Stimulated activated effector memory CD8-positive, alpha-beta T cell treated with anti-CD3 and anti-CD28 coated beads, Interleukin-12 subunit alpha, Interleukin-12 subunit beta, amount 100 ng/mL, for 72 hours (primary cell): ENCODE data around the gene VWA7.

Experiments
- ATAC-seq: fragments of 150-1000 bp; cut with Tn5 transposase; 2 replicates; pipeline ENCODE4 v1.10.0; 2021
- DNase-seq, 2 donors: peaks; one replicate each; pipeline ENCODE4 v3.0.0; 2021 to 2022; ENCODE audit warnings: low spot score in 2 of 2
- H3K27ac Mint-ChIP-seq: one replicate; pipeline ENCODE4 v1.8.0; 2022; ENCODE audit warnings: mild to moderate bottlenecking, mixed read lengths
- H3K36me3 Mint-ChIP-seq: one replicate; pipeline ENCODE4 v1.8.0; 2022; ENCODE audit warnings: mild to moderate bottlenecking, mixed read lengths
- H3K4me1 Mint-ChIP-seq: one replicate; pipeline ENCODE4 v1.8.0; 2022; ENCODE audit warnings: mixed read lengths
- H3K4me3 Mint-ChIP-seq: one replicate; pipeline ENCODE4 v1.8.0; 2022; ENCODE audit warnings: mild to moderate bottlenecking, mixed read lengths
- H3K9me3 Mint-ChIP-seq: one replicate; pipeline ENCODE4 v1.8.0; 2022; ENCODE audit warnings: mixed read lengths

Gene VWA7

DNA sequence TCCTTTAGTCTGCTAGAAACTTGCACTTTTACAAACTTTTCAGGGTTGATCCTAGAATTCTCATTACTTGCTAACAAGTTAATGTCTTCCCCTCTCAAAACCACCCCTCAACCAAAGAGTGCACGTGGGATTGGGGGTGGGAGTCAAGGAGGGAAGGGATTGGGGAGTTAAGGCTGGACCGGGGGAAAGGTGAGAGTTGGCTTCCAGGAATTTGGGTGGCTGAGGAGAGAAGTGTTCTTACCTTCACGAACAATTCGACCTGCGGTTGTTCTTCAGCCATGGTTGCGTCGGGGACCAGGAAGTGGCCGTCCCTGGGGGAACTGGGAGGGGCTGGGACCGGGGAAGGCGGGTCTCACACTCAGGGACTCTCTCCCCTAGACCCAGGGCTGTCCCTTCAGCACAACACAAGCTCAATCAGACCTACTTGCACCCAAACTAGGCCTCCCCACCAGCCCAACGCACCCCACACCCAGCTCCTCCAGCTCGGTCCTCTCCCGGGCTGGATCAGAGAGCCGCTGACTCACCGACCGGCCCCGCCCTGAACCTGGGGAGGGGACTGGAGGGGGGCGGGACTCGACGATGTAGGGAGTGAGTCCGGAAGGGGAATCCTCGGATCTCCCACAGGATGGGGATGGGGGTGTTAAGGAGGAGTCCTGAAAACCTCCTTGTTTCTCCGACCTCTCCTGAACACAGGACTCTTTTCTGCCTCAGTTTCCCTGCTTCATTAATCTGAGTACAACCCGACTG is 40.9 kb downstream of the VWA7 start, which contains the start of gene CLIC1:
TSS of gene CLIC1 (minus strand) at position 510 of the 747 bp plus-strand sequence. CDS start at position 280, 230 bp downstream.
- H3K36me3 Mint-ChIP-seq = peaks cover 72% of the 10 kb centered on the region
- H3K4me3 Mint-ChIP-seq = peak within 1 kb of the TSS; percentile 84
- DNase-seq (peak; percentile 63 to 88), ATAC-seq (peak; percentile 55)
- no peaks in the 10 kb centered on the region for H3K9me3 Mint-ChIP-seq
- H3K4me1 Mint-ChIP-seq = peaks cover 64% of the 10 kb centered on the region
- peak within 1 kb of the TSS; percentile 92 for H3K27ac Mint-ChIP-seq

DNA sequence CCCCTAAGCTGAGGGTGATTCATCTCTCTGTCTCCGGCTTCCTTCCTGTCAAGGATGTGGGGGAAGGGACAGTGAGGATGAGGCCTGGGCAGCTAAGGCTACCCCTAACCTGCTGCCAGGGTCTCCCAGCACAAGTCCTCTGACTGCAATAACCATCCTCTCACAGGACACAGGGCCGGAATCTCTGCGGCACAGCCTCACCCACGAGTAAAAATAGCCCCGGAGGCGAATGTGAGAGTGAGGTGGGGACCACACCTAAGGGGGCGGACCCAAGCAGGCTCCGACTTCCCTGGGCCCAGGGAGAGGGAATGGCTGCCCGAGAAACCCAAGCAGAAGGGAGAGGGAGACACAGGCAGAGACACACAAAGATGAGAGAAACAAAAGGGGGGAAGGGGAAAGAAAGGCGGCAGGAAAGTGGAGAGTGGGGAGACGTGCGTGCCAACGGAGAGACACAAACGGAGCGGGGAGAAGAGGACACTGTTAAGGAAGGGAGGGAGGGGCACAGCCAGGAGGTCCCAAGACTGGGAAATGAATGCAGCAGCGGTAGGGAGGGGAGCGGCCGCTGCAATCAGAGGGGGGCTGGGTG is 42.2 kb downstream of the VWA7 start:
- Mint-ChIP-seq H3K9me3 (no peaks in the 10 kb centered on the region), H3K4me1 (peaks cover 67% of the 10 kb centered on the region), H3K27ac (peak overlapping the region; percentile 92), H3K4me3 (peak overlapping the region; percentile 84), H3K36me3 (peaks cover 72% of the 10 kb centered on the region)
- DNase-seq = peak; percentile 48 to 80
- ATAC-seq = peak; percentile 66

DNA sequence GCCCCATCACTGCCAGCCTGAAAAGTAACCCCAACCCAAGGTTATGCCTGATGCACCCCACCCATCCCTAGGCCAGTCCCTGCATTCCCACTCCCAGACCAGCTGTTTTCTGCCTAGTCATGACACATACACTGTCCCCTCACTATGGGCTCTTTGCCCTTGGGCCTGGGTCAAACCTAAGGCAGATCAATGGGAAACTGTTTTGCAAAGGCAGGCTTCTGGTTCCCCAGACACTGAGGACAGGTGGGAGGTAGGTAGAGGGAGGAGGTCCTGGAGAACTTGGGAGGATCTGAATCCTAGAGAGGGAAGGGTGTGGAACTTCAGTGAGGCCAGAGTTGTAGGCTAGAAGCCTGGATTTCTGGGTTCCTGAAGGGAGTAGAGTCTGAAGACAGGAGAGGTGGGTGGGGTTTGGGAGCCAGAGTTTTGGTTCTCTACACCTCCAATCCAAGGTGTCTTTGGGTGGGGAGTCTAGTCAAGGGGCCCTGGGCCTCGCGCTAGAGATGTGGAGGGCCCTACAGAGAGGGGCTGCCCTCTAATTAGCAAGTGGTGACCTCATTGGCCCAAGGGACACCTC is 42.8 kb downstream of the VWA7 start:
- H3K27ac Mint-ChIP-seq = peak overlapping the region; percentile 92
- DNase-seq (no peak), ATAC-seq (no peak)
- H3K4me3 Mint-ChIP-seq = peak overlapping the region; percentile 84
- no peaks in the 10 kb centered on the region for H3K9me3 Mint-ChIP-seq
- H3K4me1 Mint-ChIP-seq = peaks cover 67% of the 10 kb centered on the region
- peaks cover 72% of the 10 kb centered on the region for H3K36me3 Mint-ChIP-seq

DNA sequence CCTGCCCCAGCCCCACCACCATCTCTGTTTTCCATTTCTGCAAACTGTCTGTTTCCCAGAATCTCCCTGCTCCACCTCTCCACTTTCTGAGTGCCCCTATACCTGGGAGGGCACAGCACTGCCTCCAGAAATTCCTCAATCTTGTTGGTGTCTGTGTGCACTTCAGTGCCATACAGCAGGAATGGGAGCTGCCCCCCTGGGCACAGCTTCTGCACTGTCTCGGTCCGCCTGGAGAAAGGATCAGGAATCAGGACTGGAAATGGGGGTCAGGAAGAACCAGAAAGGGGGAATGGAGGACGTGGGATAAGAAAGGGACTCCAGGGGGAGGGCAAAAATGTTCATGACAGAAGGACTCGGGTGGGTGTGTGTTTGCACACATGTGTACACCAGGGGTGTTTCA is 43.4 kb downstream of the VWA7 start:
- H3K36me3 Mint-ChIP-seq = peaks cover 77% of the 10 kb centered on the region
- H3K4me3 Mint-ChIP-seq = peak overlapping the region; percentile 84
- DNase-seq (no peak), ATAC-seq (no peak)
- peaks cover 67% of the 10 kb centered on the region for H3K4me1 Mint-ChIP-seq
- H3K27ac Mint-ChIP-seq = peak overlapping the region; percentile 92
- no peaks in the 10 kb centered on the region for H3K9me3 Mint-ChIP-seq

DNA sequence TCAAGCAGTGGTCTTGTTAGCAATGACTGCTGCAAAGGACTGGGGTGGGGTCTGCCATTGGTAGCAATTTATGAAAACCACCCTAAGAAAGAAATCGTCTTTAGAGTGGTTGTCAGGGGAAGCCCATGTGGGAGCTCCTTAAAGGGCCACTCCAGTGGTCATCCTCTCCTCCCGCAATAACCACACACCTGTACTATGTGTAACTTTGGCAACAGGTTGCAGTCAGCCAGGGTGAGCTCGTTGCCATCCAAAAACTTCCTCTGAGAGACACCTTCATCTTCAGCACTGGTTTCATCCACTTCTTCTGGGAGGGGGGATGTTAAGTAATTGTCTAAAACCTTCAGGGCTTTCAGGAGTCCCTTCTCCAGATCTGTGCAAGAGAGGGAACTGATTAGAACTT is 45.1 kb downstream of the VWA7 start:
- no peak overlapping the region for H3K27ac Mint-ChIP-seq
- DNase-seq (no peak), ATAC-seq (no peak)
- H3K9me3 Mint-ChIP-seq = no peaks in the 10 kb centered on the region
- H3K4me1 Mint-ChIP-seq = peaks cover 64% of the 10 kb centered on the region
- peaks cover 82% of the 10 kb centered on the region for H3K36me3 Mint-ChIP-seq
- H3K4me3 Mint-ChIP-seq = no peak overlapping the region

DNA sequence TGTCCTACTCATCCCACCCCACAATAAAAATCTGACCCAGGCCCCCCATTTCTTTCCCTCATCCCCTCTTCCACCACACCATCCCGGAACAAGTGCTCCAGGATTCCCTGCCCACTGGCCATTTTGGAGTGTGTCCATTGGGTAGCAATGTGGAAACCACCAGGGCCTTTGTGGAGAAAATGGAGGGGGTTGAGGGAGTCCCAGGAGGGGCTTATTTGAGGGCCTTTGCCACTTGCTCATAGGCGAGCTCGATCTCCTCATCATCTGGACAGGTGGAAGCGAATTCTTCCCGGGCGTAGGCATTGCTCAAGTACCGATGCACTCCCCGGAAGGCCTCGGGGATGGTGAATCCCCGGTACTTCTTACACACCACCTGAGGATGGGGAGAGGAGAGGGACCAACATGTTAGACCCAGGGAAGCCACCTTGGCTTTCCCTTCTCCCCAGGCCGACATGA is 46.5 kb downstream of the VWA7 start:
- H3K4me3 Mint-ChIP-seq = peak overlapping the region; percentile 87
- ATAC-seq (no peak), DNase-seq (no peak)
- no peaks in the 10 kb centered on the region for H3K9me3 Mint-ChIP-seq
- H3K27ac Mint-ChIP-seq = peak overlapping the region; percentile 91
- H3K4me1 Mint-ChIP-seq = peaks cover 71% of the 10 kb centered on the region
- H3K36me3 Mint-ChIP-seq = peaks cover 74% of the 10 kb centered on the region

DNA sequence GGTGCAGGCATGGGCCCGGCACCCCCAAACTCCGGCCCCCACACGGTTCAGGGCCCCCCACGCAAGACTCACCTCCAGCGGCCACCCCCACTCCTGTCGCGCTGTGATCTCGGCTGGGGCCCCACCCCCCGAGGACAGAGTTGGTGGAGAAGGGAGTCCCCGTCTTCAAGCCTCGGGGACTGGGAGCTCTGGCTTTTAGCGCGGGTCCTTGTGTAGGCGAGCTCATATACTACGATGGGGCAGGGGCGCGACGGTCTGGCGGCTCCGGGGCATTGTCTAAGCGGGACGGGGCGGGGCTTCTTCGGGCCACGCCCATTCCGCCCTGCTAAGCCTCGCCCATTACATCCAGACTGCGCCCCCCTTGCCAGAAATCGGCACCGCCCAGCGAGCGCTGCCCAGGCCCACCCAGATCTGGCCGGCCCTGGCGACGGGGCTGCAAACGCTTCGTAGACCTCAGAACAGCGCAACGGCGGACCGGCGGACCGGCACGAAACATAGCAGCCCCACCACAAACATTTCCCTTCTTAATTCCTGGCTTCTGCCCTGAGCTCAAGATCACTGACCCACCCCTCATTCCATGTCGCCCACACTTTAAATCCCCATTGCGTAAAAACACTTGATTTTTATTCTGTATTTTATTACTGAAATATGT is 47.0 kb downstream of the VWA7 start:
- peak; percentile 68 for ATAC-seq
- Mint-ChIP-seq H3K9me3 (no peaks in the 10 kb centered on the region), H3K4me1 (peaks cover 74% of the 10 kb centered on the region), H3K36me3 (peaks cover 69% of the 10 kb centered on the region), H3K4me3 (peak overlapping the region; percentile 87), H3K27ac (peak overlapping the region; percentile 91)
- peak; percentile 64 to 89 for DNase-seq

DNA sequence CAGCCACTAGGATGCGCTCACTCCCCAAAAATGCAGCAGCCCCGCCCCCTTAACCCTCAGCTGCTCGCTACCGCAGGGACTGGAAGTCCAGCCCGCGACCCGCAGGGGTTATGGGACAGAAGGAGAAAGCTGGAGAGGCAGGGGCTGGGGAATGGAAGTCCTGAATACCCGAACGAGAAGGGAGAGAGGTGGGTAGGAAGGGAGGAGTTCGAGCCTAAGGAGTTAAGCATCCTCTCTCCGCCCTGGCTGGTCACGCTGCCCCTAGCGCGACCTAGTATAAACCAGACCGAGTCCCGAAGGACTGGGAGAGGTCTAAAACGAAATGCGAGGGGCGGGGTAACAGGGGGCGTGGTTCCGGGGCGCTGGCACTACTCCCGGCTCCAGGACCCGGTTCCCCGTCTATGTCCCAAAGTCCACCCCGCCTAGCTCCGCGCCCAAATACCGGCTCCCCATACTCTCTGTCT is 47.6 kb downstream of the VWA7 start:
- peak overlapping the region; percentile 87 for H3K4me3 Mint-ChIP-seq
- DNase-seq = peak; percentile 67 to 91
- peaks cover 71% of the 10 kb centered on the region for H3K4me1 Mint-ChIP-seq
- ATAC-seq = peak; percentile 81
- H3K27ac Mint-ChIP-seq = peak overlapping the region; percentile 91
- peaks cover 63% of the 10 kb centered on the region for H3K36me3 Mint-ChIP-seq
- H3K9me3 Mint-ChIP-seq = no peaks in the 10 kb centered on the region

DNA sequence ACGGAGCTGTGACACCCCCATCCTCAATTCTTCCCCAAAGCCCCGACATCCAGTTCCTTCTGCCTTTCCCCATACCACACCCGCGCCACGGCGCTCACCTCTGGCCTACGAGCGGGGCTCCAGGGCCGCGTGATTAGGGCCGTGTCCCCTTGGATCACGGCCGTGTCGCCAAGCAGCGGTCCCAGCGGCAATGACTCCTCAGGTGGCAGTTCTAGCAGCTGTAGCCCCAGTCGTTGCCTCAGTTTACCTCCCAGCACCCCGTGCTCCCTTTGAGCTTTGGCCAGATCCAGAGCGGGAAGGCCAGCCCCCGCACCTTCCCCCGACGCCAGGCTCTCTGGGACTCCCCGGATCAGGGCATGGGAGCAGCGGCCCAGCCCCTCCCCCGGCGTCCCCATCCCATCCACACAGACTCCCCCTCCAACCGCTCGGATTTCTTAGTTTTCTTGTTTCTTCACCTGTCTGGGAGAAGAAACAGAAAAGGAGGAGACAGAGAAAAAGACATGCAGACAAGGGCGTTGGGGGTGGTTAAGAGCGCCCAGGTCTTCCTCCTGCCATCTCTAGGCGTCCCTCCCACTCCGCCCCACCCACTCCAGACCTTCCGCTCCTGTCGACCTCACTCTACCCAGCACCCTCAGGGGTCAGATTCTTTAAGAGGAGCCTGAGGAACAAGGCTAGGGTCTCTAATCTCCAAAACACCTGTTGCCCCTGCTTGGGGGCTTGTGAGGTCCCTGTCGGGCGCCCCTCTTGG is 48.2 kb downstream of the VWA7 start, which contains the start of gene DDAH2:
TSS of gene DDAH2 (minus strand) at position 533 of the 748 bp plus-strand sequence. CDS start at position 395, 138 bp downstream.
- H3K4me3 Mint-ChIP-seq = peak within 1 kb of the TSS; percentile 87
- DNase-seq = no peak
- ATAC-seq = peak; percentile 43
- peaks cover 67% of the 10 kb centered on the region for H3K4me1 Mint-ChIP-seq
- H3K9me3 Mint-ChIP-seq = no peaks in the 10 kb centered on the region
- H3K27ac Mint-ChIP-seq = peak within 1 kb of the TSS; percentile 91
- peaks cover 57% of the 10 kb centered on the region for H3K36me3 Mint-ChIP-seq

DNA sequence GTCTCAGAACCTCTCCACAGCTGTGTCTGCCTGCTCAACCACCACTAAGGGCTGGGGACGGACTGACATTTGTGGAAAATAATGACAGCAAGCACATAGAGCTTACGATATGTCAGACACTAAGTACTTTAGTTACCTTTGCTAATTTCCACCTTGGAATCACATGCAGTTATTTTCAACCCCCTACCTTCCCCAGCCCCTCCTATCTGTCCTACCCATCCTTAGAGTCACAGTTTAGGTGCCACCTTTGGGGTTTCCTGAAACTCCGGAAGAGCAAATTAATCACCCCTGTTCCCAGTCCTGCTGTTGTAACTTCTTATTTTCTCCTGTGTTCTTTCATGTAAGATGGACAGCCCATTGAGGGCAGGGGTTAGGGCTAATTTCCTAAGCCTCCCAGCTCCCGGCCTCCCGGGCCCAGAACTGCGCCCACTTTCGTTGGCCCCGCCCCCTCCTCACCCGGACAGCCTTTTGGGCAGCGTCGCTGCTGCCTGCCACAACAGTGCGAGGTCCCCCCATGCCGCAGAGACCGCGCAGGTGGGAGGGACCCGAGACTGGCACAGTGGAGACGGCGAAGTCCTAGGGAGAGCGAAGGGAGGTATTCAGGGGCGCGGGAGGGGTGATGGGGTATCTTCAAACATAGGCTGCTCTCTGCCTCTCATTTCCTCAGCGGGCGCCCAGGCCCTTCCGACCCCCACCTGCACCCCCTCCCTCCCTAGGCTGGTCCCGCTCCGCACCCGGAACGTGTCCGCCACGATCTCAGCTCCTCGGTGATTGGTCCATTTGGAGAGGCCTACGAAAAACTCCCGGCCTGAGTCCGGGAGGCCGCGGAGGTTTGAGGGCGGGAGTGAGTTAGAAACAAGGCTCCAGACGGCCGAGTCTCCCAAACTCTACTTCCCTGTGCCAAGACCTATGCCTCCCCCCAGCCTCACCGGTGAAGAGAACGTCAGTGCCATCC is 49.1 kb downstream of the VWA7 start:
- peaks cover 61% of the 10 kb centered on the region for H3K4me1 Mint-ChIP-seq
- H3K9me3 Mint-ChIP-seq = no peaks in the 10 kb centered on the region
- peaks cover 55% of the 10 kb centered on the region for H3K36me3 Mint-ChIP-seq
- ATAC-seq (no peak), DNase-seq (no peak)
- peak overlapping the region; percentile 87 for H3K4me3 Mint-ChIP-seq
- peak overlapping the region; percentile 91 for H3K27ac Mint-ChIP-seq

DNA sequence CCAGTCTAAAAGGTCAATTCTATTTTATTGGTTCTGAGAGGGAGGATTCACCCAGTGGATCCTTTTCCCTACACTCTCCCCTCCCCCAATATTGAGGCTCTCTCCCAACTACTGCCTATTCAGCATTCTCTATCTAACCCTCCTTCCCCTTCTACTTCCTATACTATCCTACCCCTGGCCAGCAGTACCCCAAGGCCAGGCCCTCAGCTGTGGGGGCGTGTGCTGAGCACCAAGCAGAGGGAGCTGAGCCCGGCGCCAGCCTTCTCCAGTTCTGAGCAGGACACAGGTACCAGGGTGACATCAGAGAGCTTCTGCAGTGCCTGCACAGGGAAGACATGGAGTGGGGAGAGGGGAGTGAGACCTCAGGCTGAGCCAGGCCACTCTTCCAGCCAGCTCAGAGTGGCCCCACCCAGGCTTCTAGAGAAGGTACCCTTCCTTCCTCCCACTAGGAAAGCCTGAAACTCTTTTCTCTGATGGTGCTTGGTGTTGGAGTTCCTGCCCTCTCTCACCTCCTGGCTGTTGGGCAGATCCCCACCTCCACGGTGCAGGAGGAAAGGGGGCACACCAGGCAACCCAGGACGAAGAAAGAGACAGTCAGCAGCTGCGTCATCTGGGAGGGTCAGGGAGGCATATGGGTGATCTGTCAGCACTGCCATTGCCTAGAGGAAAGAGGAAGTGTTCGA is 50.0 kb downstream of the VWA7 start:
- H3K9me3 Mint-ChIP-seq = no peaks in the 10 kb centered on the region
- H3K36me3 Mint-ChIP-seq = peaks cover 47% of the 10 kb centered on the region
- H3K4me3 Mint-ChIP-seq = peak overlapping the region; percentile 87
- peak overlapping the region; percentile 91 for H3K27ac Mint-ChIP-seq
- peaks cover 60% of the 10 kb centered on the region for H3K4me1 Mint-ChIP-seq
- peak; percentile 19 for ATAC-seq
- DNase-seq = no peak

DNA sequence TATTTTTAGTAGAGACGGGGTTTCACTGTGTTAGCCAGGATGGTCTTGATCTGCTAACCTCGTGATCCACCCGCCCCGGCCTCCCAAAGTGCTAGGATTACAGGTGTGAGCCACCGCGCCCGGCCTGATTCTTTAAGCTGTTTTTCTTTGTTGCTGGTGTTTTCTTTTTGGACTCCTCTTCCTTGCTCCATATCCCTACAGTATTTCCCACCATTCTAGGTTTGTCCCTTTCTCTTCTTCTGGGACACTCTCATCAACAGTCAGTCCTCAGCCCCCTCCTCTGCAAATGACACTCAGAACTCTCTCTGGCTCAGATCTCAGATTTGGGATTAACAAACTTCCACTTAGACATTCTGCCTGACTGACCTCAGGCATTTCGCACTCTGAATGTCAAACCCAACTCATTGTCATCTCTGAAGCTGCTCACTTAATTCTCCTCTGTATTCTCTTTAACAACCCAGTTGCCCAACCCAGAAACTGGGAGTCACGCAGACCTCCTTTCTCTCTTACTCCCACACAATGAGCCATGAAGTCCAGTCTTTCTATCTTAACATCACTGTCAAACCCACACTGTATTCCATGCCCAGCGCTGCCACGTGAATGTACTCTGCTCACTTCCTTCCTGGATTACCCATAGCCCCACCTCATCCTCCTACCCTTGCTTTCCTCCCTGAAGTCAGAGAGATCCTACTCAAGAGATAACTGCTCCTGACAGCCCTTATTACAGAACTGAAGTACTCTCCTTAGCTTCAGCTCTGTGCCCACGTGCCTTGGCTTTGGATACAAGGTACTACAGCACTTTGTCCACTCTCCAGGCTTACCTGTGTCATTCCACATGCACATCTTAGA is 51.4 kb downstream of the VWA7 start:
- Mint-ChIP-seq H3K36me3 (peaks cover 33% of the 10 kb centered on the region), H3K27ac (peak overlapping the region; percentile 91), H3K9me3 (no peaks in the 10 kb centered on the region), H3K4me3 (no peak overlapping the region), H3K4me1 (peaks cover 56% of the 10 kb centered on the region)
- DNase-seq = no peak
- ATAC-seq = no peak
